K562 (cell line): Measurements from ENCODE around the gene DGCR6L. TPM values are rescaled to one million over a fixed set of nuclear protein-coding genes. Genes with fewer than 3 reads are reported as not detected.

Source experiments
- CBFB ChIP-seq: sonication (generic); formaldehyde crosslinking; IDR thresholded peaks from 2 replicates; pipeline ENCODE4 v1.4.0; 2020; ENCODE audit warnings: mild to moderate bottlenecking, missing genetic modification reagents
- CBX3 ChIP-seq, 2 experiments: IDR thresholded peaks; 1 replicate in 1 of 2; 2 replicates in 1 of 2; pipeline ENCODE4 v1.6.1; 2012; ENCODE audit warnings: inconsistent platforms in 2 of 2, low read length in 2 of 2, borderline replicate concordance in 1 of 2, control low read depth in 1 of 2
- DIDO1 ChIP-seq: fragments of 450-650 bp; IDR thresholded peaks from 2 replicates; pipeline ENCODE4 v1.6.1; 2016; ENCODE audit warnings: low read depth, missing biosample characterization, missing genetic modification characterization
- E2F3 ChIP-seq: fragments of 250-450 bp; sonication (Bioruptor Pico); IDR thresholded peaks from 2 replicates; pipeline ENCODE4 v1.4.0; 2020; ENCODE audit warnings: mild to moderate bottlenecking
- E2F5 ChIP-seq: sonication (generic); formaldehyde crosslinking; IDR thresholded peaks from 2 replicates; pipeline ENCODE4 v1.8.0; 2022; ENCODE audit warnings: mild to moderate bottlenecking, missing genetic modification reagents
- FOXM1 ChIP-seq, 2 experiments: fragments of 450-650 bp in 1 of 2; sonication (generic) in 1 of 2; formaldehyde crosslinking in 1 of 2; IDR thresholded peaks; 2 replicates each; pipeline versions ENCODE4 v1.6.1 to v1.9.0; 2017 to 2022; ENCODE audit warnings: low read depth in 2 of 2, mild to moderate bottlenecking in 2 of 2, missing genetic modification reagents in 1 of 2, moderate library complexity in 1 of 2
- L3MBTL2 ChIP-seq: fragments of 450-650 bp; IDR thresholded peaks from 2 replicates; pipeline ENCODE4 v1.6.1; 2016; ENCODE audit warnings: mild to moderate bottlenecking, moderate library complexity
- LCOR ChIP-seq: sonication (generic); formaldehyde crosslinking; IDR thresholded peaks from 2 replicates; pipeline ENCODE4 v1.8.0; 2022; ENCODE audit warnings: mild to moderate bottlenecking, missing genetic modification reagents
- LEF1 ChIP-seq: fragments of 450-650 bp; IDR thresholded peaks from 2 replicates; pipeline ENCODE4 v1.6.1; 2016; ENCODE audit warnings: mild to moderate bottlenecking
- NBN ChIP-seq: fragments of 450-650 bp; IDR thresholded peaks from 2 replicates; pipeline ENCODE4 v1.6.1; 2016; ENCODE audit warnings: low read depth, mild to moderate bottlenecking
- SIN3B ChIP-seq: fragments of 450-650 bp; IDR thresholded peaks from 2 replicates; pipeline ENCODE4 v1.6.1; 2017; ENCODE audit warnings: low read depth, mild to moderate bottlenecking, moderate library complexity
- SMARCB1 ChIP-seq: IDR thresholded peaks from 2 replicates; pipeline ENCODE4 v1.6.1; 2011; ENCODE audit warnings: improper control_type of control experiment, low read depth; ENCODE audit not compliant: insufficient read length
- SMARCE1 ChIP-seq: fragments of 450-650 bp; IDR thresholded peaks from 2 replicates; pipeline ENCODE4 v1.7.1; 2016; ENCODE audit warnings: mild to moderate bottlenecking
- SP2 ChIP-seq: IDR thresholded peaks from 2 replicates; pipeline ENCODE4 v1.6.1; 2011; ENCODE audit warnings: mild to moderate bottlenecking, low read depth, low read length, moderate library complexity; ENCODE audit not compliant: poor library complexity, severe bottlenecking; ENCODE audit errors: extremely low read depth
- SRF ChIP-seq, 2 experiments: fragments of 250-450, 450-650 bp in 1 of 2; sonication (Bioruptor Pico) in 1 of 2; sonication (generic) in 1 of 2; formaldehyde crosslinking; IDR thresholded peaks; 2 replicates each; pipeline versions ENCODE4 v1.5.0 to v1.5.1; 2020 to 2022; ENCODE audit warnings: mild to moderate bottlenecking in 1 of 2, missing genetic modification reagents in 1 of 2
- TEAD4 ChIP-seq, 2 experiments: sonication (generic) in 1 of 2; formaldehyde crosslinking in 1 of 2; IDR thresholded peaks; 2 replicates each; pipeline versions ENCODE4 v1.6.1 to v1.8.0; 2012 to 2022; ENCODE audit warnings: borderline replicate concordance in 1 of 2, inconsistent platforms in 1 of 2, low read length in 1 of 2, mild to moderate bottlenecking in 1 of 2, missing genetic modification reagents in 1 of 2
- THAP7 ChIP-seq: fragments of 250-450 bp; sonication (Bioruptor Pico); IDR thresholded peaks from 2 replicates; pipeline ENCODE4 v1.5.0; 2021
- YY1 ChIP-seq, 3 experiments: IDR thresholded peaks; 2 replicates each; pipeline ENCODE4 v1.6.1; 2011; ENCODE audit warnings: low read length in 2 of 3, mild to moderate bottlenecking in 2 of 3, moderate library complexity in 2 of 3, borderline replicate concordance in 1 of 3, control low read depth in 1 of 3, low read depth in 1 of 3; ENCODE audit not compliant: insufficient read depth in 3 of 3, insufficient replicate concordance in 2 of 3, control insufficient read depth in 1 of 3, insufficient read length in 1 of 3; ENCODE audit errors: extremely low read depth in 1 of 3
- ZNF146 ChIP-seq: IDR thresholded peaks from one replicate; pipeline ENCODE4 v1.6.1; 2018; ENCODE audit warnings: missing compliant biosample characterization; ENCODE audit not compliant: unreplicated experiment
- ZNF280A ChIP-seq: fragments of 450-650 bp; IDR thresholded peaks from 2 replicates; pipeline ENCODE4 v1.6.1; 2018; ENCODE audit warnings: mild to moderate bottlenecking, low read depth; ENCODE audit not compliant: partially characterized antibody
- ZNF655 ChIP-seq: fragments of 250-450 bp; sonication (Bioruptor Pico); IDR thresholded peaks from 2 replicates; pipeline ENCODE4 v1.5.0; 2021
- polyA plus RNA-seq, 8 experiments: library from polyadenylated mRNA; depleted of rRNA in 4 of 8; stranded (reverse) in 5 of 8; unstranded in 3 of 8; fragments of >200 nt; fragmentation: Nextera tagmentation in 2 of 8; fragmentation: Illumina TruSeq in 1 of 8; extraction: Ambion mirVana in 2 of 8; extraction: Trizol in 1 of 8; gene quantifications; 2 replicates each; pipeline versions ENCODE4 v1.2.1 to v1.2.3, GENCODE V29; 2011 to 2014; ENCODE audit warnings: inconsistent platforms in 1 of 8, missing spikeins in 1 of 8
- total RNA-seq, 7 experiments: library from RNA; depleted of rRNA in 6 of 7; stranded (reverse); fragments of >200 nt in 6 of 7; fragmentation: Illumina TruSeq in 2 of 7; extraction: Trizol in 2 of 7; gene quantifications; 2 replicates each; pipeline versions ENCODE4 v1.2.1 to v1.2.3, GENCODE V29; 2011 to 2021; ENCODE audit warnings: low replicate concordance in 1 of 7

DGCR6L gene
- total and polyA plus RNA-seq, 9 of the 15 experiments (the other 6 are each of a cell fraction or from before 2014, with no cell fraction given): 3.6 to 151 (median 51.0) TPM

GRCh38 chr22:20298803-20299745 lies 20.8 kb downstream of the DGCR6L start (continued):
- peak; percentile 75; the same call in 1 of the 2 replicates for TF ChIP-seq E2F3 (CRISPR knock-in tag)
- TF ChIP-seq SMARCB1: no peak
- TF ChIP-seq CBFB: no peak; the same call in 1 of the 2 replicates
- TF ChIP-seq LCOR (CRISPR knock-in tag): peak; percentile 9; the same call in 1 of the 2 replicates
- 0 out of 2 replicates have a peak, but pooled peaks have one; percentile 4 for TF ChIP-seq THAP7 (CRISPR knock-in tag)
- no peak for TF ChIP-seq SIN3B
- TF ChIP-seq CBX3 (IDR thresholded peaks at IDR 0.05; ENCODE audit: borderline replicate concordance in 1 of 2, low read length in 2 of 2): peak in 1 of 2 experiments; percentile 18; a peak in 1 of 3 replicates
- TF ChIP-seq ZNF655 (CRISPR knock-in tag): no peak
- TF ChIP-seq FOXM1 (IDR thresholded peaks at IDR 0.05; ENCODE audit: low read depth): no peak
- no peak; the same call in 1 of the 2 replicates for TF ChIP-seq FOXM1 (CRISPR knock-in tag; IDR thresholded peaks at IDR 0.05; ENCODE audit: low read depth)
- no peak for TF ChIP-seq NBN
- TF ChIP-seq DIDO1: peak; percentile 47; the same call in 1 of the 2 replicates
- no peak for TF ChIP-seq SMARCE1
- TF ChIP-seq ZNF146 (CRISPR knock-in tag): peak; percentile 25
- TF ChIP-seq L3MBTL2: peak; percentile 83
- no peak for TF ChIP-seq SP2
- no peak for TF ChIP-seq ZNF280A
- TF ChIP-seq E2F5 (CRISPR knock-in tag): peak; percentile 95
- TF ChIP-seq YY1 (IDR thresholded peaks at IDR 0.05; ENCODE audit: borderline replicate concordance in 1 of 3, control insufficient read depth in 1 of 3, extremely low read depth in 1 of 3, insufficient read depth in 3 of 3, insufficient read length in 1 of 3, insufficient replicate concordance in 2 of 3, low read depth in 1 of 3, low read length in 2 of 3): peak in 1 of 3 experiments; percentile 40
- no peak for TF ChIP-seq LEF1
- peak in 1 of 2 experiments; percentile 85; a peak in 2 of 4 replicates for TF ChIP-seq SRF (CRISPR knock-in tag; IDR thresholded peaks at IDR 0.05)
- no peak for TF ChIP-seq TEAD4 (IDR thresholded peaks at IDR 0.05; ENCODE audit: low read length)
- TF ChIP-seq TEAD4 (CRISPR knock-in tag; IDR thresholded peaks at IDR 0.05; ENCODE audit: borderline replicate concordance): no peak
